ENCODE measurements around the gene NR3C2.

NR3C2 gene

GRCh38 chr4:148299337-148299736, 142.9 kb downstream of the NR3C2 start:
- in situ Hi-C loops (cut with MboI; ENCODE audit: low pct_unique_long_range_greater_than_20kb, low sequenced_read_pairs, unreplicated experiment), result no loop called here
- TF ChIP-seq CTCF (IDR thresholded peaks at IDR 0.05; ENCODE audit: extremely low read depth, insufficient read depth, missing control alignments), result no peak
- DNase-seq (ENCODE audit: low spot score), result no peak

- DNase-seq (ENCODE audit: low spot score), result no peak
- in situ Hi-C loops (cut with MboI; ENCODE audit: low pct_unique_long_range_greater_than_20kb, low sequenced_read_pairs, unreplicated experiment), result no loop called here
- TF ChIP-seq CTCF (IDR thresholded peaks at IDR 0.05; ENCODE audit: extremely low read depth, insufficient read depth, missing control alignments), result no peak
These were observed 145.7 kb downstream of the NR3C2 start for GRCh38 chr4:148296498-148296897.

GRCh38 chr4:148295642-148296041, 146.6 kb downstream of the NR3C2 start:
- no peak for DNase-seq (ENCODE audit: low spot score)
- TF ChIP-seq CTCF (IDR thresholded peaks at IDR 0.05; ENCODE audit: extremely low read depth, insufficient read depth, missing control alignments), result no peak
- in situ Hi-C loops (cut with MboI; ENCODE audit: low pct_unique_long_range_greater_than_20kb, low sequenced_read_pairs, unreplicated experiment), result no loop called here

GRCh38 chr4:148293571-148293970, 148.6 kb downstream of the NR3C2 start:
- in situ Hi-C loops (cut with MboI; ENCODE audit: low pct_unique_long_range_greater_than_20kb, low sequenced_read_pairs, unreplicated experiment), result no loop called here
- no peak for DNase-seq (ENCODE audit: low spot score)
- TF ChIP-seq CTCF (IDR thresholded peaks at IDR 0.05; ENCODE audit: extremely low read depth, insufficient read depth, missing control alignments), result no peak

- TF ChIP-seq CTCF (IDR thresholded peaks at IDR 0.05; ENCODE audit: extremely low read depth, insufficient read depth, missing control alignments), result no peak
- in situ Hi-C loops (cut with MboI; ENCODE audit: low pct_unique_long_range_greater_than_20kb, low sequenced_read_pairs, unreplicated experiment), result no loop called here
- no peak for DNase-seq (ENCODE audit: low spot score)
These were observed 149.5 kb downstream of the NR3C2 start for GRCh38 chr4:148292686-148293085.

GRCh38 chr4:148289740-148290139, 152.5 kb downstream of the NR3C2 start:
- in situ Hi-C loops (cut with MboI; ENCODE audit: low pct_unique_long_range_greater_than_20kb, low sequenced_read_pairs, unreplicated experiment), result no loop called here
- no peak for DNase-seq (ENCODE audit: low spot score)
- TF ChIP-seq CTCF (IDR thresholded peaks at IDR 0.05; ENCODE audit: extremely low read depth, insufficient read depth, missing control alignments), result no peak

- DNase-seq (ENCODE audit: low spot score), result no peak
- in situ Hi-C loops (cut with MboI; ENCODE audit: low pct_unique_long_range_greater_than_20kb, low sequenced_read_pairs, unreplicated experiment), result no loop called here
- no peak for TF ChIP-seq CTCF (IDR thresholded peaks at IDR 0.05; ENCODE audit: extremely low read depth, insufficient read depth, missing control alignments)
These were observed 153.8 kb downstream of the NR3C2 start for GRCh38 chr4:148288448-148288847.
